ENCODE results near the gene CTSE. TPM values are rescaled to one million over a fixed set of nuclear protein-coding genes. Genes with fewer than 3 reads are reported as not detected.

Gene CTSE
- total and polyA plus RNA-seq, 9 of the 15 experiments (the other 6 are each of a cell fraction or from before 2014, with no cell fraction given), result 0.04 to 0.18 (median 0.09) TPM; not detected in 4

DNA sequence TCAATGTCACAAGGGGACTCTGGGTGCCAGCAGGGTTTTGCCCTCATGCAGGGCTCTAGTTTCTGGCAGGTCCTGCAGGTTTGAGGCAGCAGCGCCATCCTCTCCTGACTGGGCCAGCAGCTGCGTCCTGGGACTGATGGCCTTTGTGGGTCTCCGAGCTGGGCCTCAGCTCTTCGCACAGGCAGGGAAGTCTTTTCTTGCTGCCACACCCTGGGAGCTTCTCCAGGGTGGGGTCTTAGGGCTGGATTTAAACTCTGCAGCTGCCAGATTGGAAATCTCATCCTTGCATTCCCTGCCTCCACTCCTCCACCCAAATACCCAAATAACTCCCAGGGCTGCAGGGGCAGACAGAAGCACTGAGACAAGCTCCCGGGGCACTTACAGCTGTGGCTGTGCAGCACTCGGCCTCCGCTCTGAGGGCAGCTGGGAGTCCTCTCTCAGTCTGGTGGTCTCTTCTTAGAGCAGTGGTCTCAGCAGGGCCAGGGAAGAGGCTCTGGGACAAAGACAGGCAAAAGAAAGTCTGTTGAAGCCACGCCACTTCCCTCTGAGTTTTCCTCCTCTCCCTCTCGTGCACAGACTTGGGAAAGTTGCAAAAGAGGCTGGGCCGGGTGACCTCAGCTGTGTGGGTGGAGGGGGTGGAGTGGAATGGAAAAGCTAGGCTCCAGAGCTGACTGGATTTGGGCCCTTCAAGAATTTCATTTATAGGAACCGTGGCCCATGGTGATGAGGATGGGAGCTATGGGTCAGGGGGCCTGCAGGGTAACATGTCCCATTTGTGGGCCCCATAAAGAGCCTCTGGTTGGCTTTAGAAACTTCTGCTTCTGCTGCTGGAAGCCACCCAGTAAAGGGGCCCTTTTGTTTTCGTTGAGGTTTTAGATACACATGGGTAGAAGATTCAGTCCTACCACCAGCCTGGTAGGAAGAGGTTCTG lies 20.6 kb downstream of the CTSE start, which contains the start of gene RAB7B:
RAB7B (minus strand) TSS at position 525 of the 931 bp plus-strand sequence. CDS start 9,260 bp downstream, outside the sequence.
- Histone ChIP-seq H3K79me2 (ENCODE audit: control insufficient read depth, insufficient read depth, low read length) (no peaks in the 10 kb centered on the region), H3K27ac (ENCODE audit: extremely low read depth, low read depth, low read length) (no peak within 1 kb of the TSS; the same call in 2 of the 3 replicates), H3K9me1 (ENCODE audit: control insufficient read depth, insufficient read depth, low read length) (no peaks in the 10 kb centered on the region), H3K36me3 (ENCODE audit: control insufficient read depth, insufficient read depth, low read length) (no peaks in the 10 kb centered on the region), H4K20me1 (replicated peaks; ENCODE audit: control insufficient read depth, insufficient read depth, low read length) (no peaks in the 10 kb centered on the region; the same call in 1 of the 2 replicates), H3K4me1 (replicated peaks in 1 of 2; ENCODE audit: control insufficient read depth in 2 of 2, insufficient read depth in 2 of 2, low read length in 2 of 2) (peaks cover 8 to 16% of the 10 kb centered on the region in 2 experiments), H3K4me2 (ENCODE audit: insufficient read depth, low read length) (no peak within 1 kb of the TSS; the same call in 1 of the 2 replicates), H3K9me3 (replicated peaks; ENCODE audit: control insufficient read depth, insufficient read depth, low read depth, low read length) (no peaks in the 10 kb centered on the region), H3K4me3 (no peak within 1 kb of the TSS), H3K27me3 (ENCODE audit: control insufficient read depth in 2 of 2, insufficient read depth in 2 of 2, low read length in 2 of 2) (peaks cover 19 to 66% of the 10 kb centered on the region in 2 experiments; a peak in 4 of 5 replicates), H3K9ac (ENCODE audit: insufficient read depth in 1 of 2, low read depth in 2 of 2, low read length in 2 of 2) (no peak within 1 kb of the TSS; a peak in 1 of 4 replicates), H2AFZ (ENCODE audit: low read depth, low read length) (no peak within 1 kb of the TSS)
- WGBS (ENCODE audit: insufficient coverage, low coverage, missing lambda C conversion rate), result 11% methylated on average over 12 of the region's 12 CpGs
- BruUV-seq (replicated peaks), result no TSS peak
- in situ Hi-C loops (cut with MboI) (no loop called here), intact Hi-C loops (cut with micrococcal nuclease) (no loop called here)
- TF ChIP-seq CEBPB (tag; IDR thresholded peaks at IDR 0.05) (peak; percentile 44), JUND (IDR thresholded peaks at IDR 0.05; ENCODE audit: borderline replicate concordance, low read depth, low read length) (peak; percentile 44; the same call in 1 of the 2 replicates), JUND (tag; IDR thresholded peaks at IDR 0.05; ENCODE audit: borderline replicate concordance, low read depth, low read length) (no peak; the same call in 2 of the 3 replicates), ATF3 (IDR thresholded peaks at IDR 0.05) (peak; percentile 66), ATF3 (CRISPR knock-in tag; conservative IDR thresholded peaks at IDR 0.05) (no peak), BHLHE40 (IDR thresholded peaks at IDR 0.05; ENCODE audit: low read length) (peak; percentile 45; the same call in 1 of the 2 replicates), RBM39 (optimal IDR thresholded peaks at IDR 0.05; ENCODE audit: low read depth, low read length) (no peak), EGR1 (conservative IDR thresholded peaks at IDR 0.05) (peak; percentile 98)
- no peak for FAIRE-seq
- 0 out of 3 replicates have a peak, but pooled peaks have one; percentile 21 for ATAC-seq
- no peak for DNase-seq (ENCODE audit: extremely low read depth in 1 of 4, low spot score in 3 of 4)
- CTCF ChIA-PET (ENCODE audit: low intra/inter-chr PET ratio), result no interaction called here
- POLR2A ChIA-PET, result interaction anchor here (0.5 kb wide), 1 partner anchor 25 kb away, joined by 4 read pairs; no protein-coding TSS in a partner anchor
